Measurements from ENCODE around the gene CYP1B1.
A peak's percentile ranks its signal among the peaks of the same experiment; 100 is the strongest.

- TF ChIP-seq CTCF (IDR thresholded peaks at IDR 0.05) (peak in 1 of 3 donors; percentile 37), POLR2A (IDR thresholded peaks at IDR 0.05) (no peak)
Observed at GRCh38 chr2:38115216-38116032, 39.5 kb upstream of the CYP1B1 start.

Measured in lower leg skin (tissue), 3 donors.